Left renal pelvis (tissue), 4 donors: ENCODE results near the gene RGS7BP. TPM values are rescaled to one million over a fixed set of nuclear protein-coding genes. Genes with fewer than 3 reads are reported as not detected.

ENCODE experiments used
- DNase-seq, 4 donors: peaks; one replicate each; pipeline ENCODE4 v3.0.0-alpha.2; 2013; ENCODE audit warnings: low read depth in 4 of 4, low spot score in 3 of 4
- polyA plus RNA-seq, 4 donors: library from polyadenylated mRNA; unstranded; fragments of 120-200 nt; gene quantifications; one replicate each; pipeline ENCODE4 v1.2.1, GENCODE V29; 2013; ENCODE audit not compliant: insufficient read length in 4 of 4

RGS7BP gene
- polyA plus RNA-seq: 1 to 10 TPM; 1.4 to 8.3 (median 7.6) TPM

DNA sequence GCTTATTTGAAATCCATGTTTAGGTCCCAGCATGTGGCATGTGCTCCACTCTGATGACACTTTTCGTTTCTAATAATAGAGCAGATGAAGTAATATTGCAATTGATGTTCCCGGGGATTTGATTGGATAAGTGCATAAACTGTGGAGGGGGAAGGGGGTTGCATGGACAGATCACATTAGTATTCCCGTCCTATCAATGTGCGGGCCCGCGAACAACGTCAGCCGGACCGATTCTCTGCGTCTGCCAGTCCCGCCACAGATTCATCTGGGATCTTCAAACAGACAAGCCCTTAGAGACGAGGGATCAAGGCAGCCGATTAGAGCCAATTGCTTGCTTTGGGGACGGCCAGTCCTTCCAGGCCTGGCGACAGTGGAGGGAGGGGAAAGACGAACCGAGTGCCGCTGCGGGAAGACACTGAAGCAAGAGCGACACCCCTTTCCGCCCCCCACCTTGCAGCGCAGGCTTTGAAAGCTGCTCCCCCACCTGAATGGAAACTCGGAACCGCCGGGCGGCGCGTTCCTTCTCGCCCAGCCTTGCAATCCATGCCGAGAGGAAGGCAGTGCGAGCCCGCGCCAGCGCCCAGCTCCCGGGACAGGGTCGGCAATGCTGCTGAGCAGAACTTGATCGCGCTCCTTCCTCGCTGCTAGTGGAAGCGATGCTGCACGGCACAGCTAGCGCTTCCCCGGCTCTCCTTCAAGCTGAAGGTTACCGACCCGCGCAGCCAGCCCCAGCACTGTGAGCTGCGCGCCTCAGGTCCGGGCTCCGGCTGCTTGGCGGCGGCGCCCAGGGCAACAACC lies at the start of gene RGS7BP:
Gene RGS7BP, plus strand, starts transcription at position 247 of the 798 bp plus-strand sequence. CDS start 610 bp downstream, outside the sequence.
- peak in 3 of 4 donors; percentile 34 to 40 (median 38) for DNase-seq

DNA sequence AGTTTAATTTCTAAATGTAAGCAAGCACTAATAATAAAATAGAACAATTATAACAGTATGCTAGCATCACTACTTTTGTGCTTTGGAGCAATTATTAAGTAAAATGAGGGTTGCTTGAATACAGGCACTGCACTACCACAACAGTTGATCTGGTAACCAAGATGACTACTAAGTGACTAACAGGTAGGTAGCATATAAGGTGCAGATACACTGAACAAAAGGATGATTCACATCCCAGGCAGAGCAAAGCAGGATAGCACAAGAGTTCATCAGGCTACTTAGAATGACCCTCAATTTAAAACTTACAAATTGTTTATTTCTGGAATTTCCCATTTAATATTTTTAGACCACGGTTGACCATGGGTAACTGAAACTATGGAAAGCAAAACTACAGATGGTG lies 48.0 kb upstream of the RGS7BP start:
- DNase-seq: no peak

DNA sequence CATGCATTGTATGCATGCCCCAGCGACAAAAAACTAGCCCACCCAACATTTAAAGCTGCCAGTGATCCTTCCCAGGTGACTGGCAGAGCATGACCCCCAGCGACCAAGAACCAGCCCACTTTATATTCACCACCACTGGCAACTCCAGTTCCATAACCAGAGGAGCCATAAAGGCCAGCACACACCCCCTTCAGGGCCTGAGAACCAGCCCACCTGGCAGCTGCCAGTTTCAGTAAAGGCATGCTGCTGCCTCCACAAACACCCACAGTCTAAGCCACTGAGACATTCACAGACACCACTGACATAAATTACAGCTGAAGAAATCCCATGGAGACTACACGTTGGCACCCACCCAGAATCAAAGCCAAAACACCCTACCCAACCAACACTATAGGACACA lies 46.9 kb upstream of the RGS7BP start:
- no peak for DNase-seq

DNA sequence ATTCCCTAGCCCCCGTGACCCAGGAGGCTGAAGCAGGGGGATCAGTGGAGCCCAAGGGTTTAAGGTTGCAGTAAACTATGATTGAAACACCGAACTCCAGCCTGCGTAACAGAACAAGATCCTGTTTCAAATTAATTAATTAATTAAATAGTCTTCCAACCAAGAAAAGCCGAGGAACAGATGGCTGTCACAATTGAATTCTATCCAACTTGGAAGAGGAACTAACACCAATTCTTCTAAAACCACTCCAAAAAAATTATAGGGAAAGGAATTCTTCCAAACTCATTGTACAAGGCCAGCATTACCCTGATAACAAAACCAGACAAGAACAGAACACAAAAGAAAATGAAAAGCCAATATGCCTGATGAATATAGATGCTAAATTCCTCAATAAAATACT lies 43.4 kb upstream of the RGS7BP start:
- DNase-seq: no peak

DNA sequence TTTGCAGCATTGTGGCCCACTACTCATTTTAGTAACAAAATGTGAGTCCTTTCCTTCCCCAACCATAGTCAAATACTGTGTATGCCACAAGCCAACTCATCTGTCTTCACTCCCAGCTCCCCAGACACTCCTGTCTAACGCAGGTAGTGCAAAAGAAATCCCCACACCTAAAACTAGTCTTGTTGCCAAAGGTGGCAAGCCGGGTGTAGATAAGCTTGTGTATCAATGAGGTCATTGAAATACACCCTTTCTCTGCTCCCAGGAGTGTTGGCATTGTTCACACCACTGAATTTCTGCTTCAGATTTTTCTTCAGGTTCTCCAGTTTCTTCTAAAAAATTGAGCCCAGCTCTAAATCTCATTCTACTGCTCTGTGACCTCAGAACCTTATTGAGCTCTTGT lies 19.7 kb upstream of the RGS7BP start:
- no peak for DNase-seq

DNA sequence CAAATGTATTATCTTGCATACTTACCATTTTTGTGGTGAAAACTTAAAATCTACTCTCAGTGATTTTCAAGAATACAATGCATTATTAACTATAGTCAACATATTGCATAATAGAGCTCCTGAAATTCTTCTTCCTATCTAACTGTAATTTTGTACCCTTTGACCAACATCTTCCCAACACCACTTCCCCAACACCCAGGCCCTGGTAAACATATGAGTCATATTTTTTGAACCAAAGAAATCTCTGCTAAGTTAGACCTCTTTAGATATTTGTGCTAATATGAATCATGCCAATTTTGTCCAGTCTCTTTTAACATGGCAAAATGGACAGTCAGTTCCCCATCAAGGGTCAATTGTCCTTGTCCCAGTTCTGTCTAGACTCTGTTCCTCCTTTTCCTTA lies 18.5 kb upstream of the RGS7BP start:
- DNase-seq: no peak

DNA sequence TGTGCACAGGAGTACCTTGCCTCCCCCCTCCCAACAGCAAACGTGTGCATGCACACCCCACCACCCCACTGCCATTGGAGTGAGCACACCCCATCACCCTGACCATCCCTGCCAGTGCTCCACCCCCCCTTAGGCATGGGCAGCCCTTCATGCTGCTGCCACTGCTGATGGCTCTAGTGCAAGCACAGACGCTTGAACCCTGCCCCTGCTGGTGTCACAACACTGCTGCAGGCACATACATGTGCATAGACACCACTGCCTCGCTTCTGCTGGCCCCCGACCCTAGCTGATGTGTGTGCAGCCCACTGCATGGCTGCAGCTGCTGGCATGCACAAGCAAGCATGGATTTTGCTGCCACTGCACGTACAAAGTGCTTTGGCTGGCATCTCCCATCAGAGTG lies 16.0 kb upstream of the RGS7BP start:
- DNase-seq: no peak

DNA sequence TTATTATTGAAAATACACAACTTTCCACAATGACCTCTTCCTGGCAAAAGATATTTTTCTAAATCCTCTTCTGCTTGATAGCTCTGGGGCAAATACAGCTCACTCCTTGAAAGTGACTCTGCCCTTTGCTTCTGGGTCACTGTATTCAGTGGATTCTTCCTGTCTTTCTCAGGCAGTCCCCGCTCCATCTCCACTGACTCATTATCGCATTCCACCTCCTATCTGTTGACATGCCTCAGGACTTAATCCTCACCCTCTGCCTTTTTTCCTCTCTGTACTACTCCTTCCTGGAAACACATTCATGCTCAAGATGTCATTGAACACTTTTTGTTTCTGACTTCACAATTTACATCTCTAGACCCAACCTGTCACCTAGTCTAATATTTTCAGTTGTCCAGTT lies 8.4 kb upstream of the RGS7BP start:
- DNase-seq: no peak

DNA sequence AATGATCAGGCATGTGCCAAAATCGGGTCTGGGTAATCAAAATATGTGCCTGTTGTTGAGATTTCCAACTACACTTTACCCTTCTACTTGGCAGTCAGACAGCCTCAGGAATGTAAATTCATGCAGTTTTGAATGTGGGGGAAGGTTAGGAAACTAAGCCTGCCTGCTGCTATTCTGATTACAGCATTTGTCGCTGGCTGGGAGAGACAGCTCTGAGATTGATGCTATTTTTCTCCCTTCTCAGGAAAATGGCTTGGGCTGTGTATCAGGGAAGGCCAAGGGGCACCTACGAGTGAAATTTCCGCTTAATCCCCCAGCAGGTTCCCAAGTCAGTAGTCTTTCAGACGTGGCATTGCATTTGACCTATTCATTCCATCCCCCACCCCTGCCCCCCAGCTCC lies 3.6 kb upstream of the RGS7BP start:
- DNase-seq: no peak

DNA sequence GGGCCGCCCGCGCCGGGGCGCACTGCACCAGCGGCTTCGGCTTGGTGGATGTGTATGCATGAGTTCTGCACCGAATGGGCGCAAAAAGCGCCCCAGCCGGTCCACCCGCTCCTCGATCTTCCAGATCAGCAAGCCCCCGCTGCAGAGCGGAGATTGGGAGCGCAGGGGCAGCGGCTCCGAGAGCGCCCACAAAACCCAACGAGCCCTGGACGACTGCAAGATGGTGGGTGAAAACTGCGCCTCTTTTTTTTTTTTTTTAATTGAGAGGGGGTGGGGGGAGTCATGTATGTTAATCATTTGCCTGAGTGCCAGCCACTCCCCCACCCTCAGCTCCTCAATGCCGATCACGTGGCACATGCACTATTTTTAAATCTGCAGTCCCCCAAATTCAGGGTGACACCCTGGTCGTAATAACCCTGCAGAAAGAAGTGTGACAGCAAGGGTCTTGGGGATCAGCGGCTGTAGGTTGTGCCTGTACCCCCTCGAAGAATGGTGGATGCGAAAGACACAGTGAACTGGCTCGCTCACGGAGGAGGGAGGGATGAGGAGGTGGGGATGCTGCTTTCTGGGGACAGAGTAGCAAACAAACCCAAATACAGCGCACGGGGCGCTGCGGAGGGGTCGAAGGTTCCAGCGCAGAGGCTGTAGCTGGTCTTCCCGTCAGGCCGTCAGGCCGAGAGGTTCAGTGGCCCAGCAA lies 900 bp downstream of the RGS7BP start:
- DNase-seq: peak in 2 of 4 donors; percentile 32 to 47

DNA sequence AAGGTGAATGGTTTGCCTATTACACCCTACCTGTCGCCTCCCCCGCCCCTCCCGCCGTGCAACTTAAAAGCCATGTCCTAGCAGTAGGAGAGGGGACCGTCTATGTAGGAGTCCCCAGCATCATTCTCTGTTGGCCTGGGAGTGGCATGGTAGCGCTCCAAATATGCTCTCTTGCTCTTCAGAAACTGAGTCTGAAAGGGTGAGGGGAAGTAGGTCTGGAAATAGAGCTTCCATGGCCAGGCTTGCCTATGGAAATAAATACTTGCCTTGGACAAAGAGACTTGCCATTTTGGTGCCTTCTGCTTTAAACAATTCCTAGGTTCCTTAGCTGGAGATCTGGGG lies 1.4 kb downstream of the RGS7BP start:
- DNase-seq: peak in 1 of 4 donors; percentile 4

DNA sequence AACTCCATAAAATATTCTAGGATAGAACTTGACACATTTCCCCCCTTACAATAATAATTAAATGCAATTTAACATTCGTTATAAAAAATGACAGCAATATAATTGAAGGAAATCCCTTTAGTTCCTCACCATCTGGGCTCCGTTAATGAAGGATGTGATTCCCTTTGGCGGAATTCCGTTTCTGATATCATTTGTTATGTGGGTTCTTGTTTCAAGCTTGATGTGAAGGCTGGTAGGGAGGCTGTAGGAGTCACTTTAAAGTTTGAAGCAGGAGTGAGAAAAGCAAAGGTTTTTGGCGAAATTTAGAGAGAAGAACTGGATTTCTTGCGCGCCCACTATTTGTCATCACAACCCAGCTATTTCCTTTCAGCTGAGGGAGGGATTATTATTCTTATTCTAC lies 4.0 kb downstream of the RGS7BP start:
- no peak for DNase-seq

DNA sequence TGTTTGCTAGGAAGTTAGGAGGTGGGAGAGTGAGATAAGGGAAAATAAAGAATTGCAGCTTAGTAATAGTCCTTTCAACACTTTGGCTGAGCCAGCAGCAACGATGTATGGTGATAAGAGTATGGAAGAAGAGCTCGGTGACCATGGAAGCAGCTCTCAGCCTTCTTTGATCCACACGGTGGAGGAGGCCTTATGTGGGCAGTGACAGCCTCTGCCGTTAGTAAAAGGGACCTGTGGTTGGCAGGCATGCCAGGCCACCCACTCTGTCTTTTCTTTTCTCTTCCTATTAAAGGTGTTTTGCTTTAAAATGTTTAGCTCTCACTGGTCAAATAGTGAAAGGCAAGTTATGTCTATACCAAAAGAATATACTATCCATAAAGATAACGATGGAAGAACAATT lies 7.7 kb downstream of the RGS7BP start:
- no peak for DNase-seq

DNA sequence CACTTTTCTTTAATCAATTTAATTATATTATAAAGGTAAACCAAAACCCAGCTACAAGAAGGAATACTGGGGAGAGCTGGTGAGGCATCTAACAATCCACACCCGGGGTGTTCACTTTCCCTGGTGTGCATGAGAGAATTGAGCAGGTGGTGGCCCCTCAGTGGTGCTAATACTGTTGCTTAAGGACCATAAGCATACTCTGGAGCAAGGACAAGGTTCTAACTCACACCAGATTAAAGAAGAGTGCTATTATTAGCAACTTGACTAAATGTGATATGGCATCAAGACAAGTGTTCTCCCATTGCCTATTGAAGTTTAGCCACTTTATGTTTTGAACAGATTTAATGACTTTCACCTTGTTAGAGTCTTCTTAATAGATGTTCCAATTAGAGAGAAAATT lies 8.8 kb downstream of the RGS7BP start:
- DNase-seq: no peak

DNA sequence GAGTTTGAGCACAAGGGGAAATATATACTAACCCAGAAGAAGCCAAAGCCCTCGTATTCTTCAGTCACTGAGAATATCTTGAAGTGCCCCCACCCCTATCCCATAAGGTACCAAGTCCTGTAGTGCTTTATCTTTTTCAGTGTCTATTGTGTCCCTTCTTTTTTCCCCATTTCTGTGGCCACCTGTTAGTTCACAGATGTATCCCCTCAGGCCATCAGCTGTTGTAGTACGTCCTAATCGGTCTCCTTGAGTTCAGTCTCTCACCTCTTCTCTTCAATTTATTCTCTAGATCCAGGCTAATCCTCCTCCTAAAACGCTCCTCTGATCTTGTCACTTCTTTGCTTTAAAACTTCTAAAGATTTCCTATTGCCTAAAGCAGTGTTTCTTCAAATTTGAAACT lies 10.4 kb downstream of the RGS7BP start:
- DNase-seq: no peak

DNA sequence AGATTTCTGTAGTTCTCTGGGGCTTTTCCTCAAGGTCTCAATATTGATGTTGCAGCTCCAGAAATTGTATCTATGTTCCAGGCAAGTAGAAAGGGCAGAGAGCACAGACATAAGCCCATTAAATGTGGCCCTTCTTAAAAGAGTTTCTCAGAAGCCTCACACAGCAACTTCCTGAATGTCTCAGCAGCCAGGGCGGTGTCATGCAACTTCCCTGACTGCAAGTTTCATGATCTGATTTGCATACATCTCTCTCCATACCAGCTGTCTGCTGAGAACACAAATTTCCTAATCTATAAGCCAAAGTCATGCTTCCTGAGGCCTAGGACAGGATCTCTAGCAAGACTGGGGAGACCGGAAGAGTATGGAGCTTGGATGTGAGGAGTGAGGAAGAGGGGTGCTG lies 13.0 kb downstream of the RGS7BP start:
- no peak for DNase-seq

DNA sequence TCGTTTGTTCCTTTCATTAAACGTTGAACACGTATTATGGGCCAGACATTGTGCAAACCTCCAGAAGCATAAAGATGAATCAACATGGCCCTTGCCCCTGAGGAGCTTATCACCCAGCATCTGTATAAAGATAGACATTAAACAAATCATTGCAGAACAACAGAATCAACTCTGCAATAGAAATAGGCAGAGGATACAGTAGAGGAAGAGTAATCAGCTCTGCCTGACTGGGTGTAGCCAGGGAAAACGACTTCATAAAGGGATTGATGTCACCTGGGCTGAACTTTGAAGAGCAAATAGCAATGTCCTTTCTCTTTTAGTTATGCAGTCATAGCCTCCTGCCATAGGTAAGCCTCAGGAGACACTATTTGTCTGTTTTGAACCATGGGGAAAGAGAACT lies 13.4 kb downstream of the RGS7BP start:
- DNase-seq: no peak

DNA sequence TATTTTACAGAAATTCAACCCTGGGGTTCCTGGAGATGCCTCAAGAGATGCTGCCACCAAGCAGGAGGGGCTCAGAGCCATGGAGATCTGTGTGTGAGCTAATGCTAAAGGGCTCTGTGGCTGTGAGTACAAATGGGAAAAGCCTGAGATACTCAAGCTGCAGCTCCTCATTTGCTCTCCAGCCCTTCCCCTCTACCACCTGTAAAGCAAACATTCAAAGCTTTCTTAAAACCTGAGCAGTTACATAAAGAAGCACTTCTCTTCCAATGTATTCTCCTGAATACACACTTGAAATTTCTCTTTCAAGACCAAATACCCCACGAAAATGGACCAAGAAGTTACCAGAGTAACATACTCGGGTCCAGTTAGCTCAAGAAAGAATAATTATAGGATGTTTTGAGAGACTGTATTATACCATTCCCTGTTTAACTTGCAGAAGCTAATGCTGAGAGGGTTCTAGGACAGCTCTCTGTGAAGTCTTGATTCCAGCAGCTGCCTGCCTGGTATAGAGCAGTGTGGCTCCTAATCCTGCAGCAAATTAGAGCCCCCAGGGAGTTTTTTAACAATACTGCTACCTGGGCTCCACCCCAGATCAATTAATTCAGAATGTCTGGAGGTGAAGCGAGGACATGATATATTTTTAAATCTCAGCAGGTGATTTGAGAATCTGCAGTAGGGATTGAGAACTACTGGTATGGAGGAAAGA lies 21.1 kb downstream of the RGS7BP start:
- DNase-seq: no peak

DNA sequence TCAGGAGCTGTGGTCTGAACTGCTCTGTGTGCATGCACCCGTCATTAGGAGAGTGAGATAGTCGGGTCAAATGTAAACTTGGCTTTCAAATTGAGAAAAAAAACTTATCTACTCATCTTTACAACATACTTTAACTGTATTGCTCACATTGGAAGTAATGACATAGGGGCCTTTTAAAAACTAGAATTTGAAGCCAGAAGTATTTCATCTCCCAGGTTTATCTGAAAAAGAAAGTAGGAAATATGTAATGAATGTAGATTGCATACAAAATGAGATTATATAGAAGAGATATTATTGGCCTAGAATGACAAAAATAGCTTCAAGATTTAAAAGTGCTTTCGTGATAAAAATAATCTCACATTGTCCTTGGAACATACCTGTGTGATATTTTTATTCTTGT lies 24.3 kb downstream of the RGS7BP start:
- no peak for DNase-seq

DNA sequence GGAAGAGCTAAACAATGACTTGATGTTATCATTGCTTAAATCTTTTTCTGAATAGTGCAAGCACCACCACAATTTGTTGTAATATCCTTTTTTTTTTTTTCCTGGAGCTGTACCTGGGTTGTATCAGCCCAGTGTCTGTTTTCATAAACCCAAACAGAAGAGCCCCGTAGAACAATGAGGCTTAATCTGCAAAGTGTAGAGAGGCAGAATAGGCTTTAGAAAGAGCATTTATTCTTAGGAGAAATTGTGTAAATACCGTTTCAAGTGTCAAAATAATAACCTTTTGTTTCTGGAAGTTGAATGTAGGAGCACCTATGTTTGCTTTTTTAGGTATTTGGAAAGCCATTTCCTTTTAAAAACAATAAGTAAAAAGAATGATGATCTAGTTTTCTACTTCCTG lies 26.4 kb downstream of the RGS7BP start:
- no peak for DNase-seq

DNA sequence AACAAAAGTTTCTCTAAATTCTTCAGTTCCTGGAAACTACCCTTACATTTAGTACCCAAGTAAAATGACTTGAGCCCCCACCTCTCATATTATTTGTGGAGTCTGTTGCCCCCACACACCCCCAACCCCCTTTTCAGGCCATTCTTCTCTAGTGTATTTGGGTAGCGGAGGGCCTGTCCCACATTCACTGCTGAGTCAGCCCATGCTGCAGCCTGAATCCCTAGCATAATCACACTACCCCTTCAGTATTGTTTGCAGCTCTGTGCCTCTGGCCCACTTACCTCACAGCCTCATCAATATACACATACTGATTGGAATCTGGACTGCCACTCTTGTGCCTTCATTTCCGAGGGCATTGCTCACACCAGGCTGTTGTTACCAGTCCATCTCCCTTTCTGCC lies 26.8 kb downstream of the RGS7BP start:
- DNase-seq: no peak

DNA sequence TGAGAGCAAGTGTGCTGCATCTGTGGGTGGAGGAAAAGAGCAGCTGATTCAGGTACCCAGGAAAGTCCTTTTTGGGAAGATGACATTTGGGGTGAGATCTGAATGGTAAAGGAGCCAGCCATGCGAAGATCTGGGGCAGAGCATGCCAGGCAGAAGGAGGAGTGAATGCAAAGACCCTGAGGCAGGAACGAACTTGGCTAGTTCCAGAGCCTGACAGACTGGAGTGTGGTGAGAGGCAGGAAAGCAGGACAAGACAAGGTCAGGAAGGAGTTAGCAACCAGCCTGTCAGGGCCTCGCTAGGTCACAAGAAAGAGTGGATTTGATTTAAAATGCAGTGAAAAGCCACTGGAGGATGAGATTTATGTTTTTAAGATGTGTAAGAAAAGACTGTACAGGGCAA lies 28.2 kb downstream of the RGS7BP start:
- no peak for DNase-seq
